Natural killer cell (primary cell): ENCODE data around the gene STK32A. TPM values are rescaled to one million over a fixed set of nuclear protein-coding genes. Genes with fewer than 3 reads are reported as not detected.
A peak's percentile ranks its signal among the peaks of the same experiment; 100 is the strongest.
"Not testable (repeated sequence)": the region's sequence is repeated elsewhere in the genome, so short reads cannot be mapped to it uniquely, and the experiment has no call there.

ENCODE experiments used
- ATAC-seq, 3 donors: fragments of 150-1000 bp in 2 of 3; fragments of 200-7000 bp in 1 of 3; cut with Tn5 transposase; 1 replicate in 1 of 3; 2 replicates in 2 of 3; pipeline ENCODE4 v1.10.0; 2021; ENCODE audit warnings: mild to moderate bottlenecking in 2 of 3, moderate library complexity in 2 of 3
- DNase-seq, 2 donors: peaks; one replicate each; pipeline versions ENCODE4 v3.0.0 to v3.0.0-alpha.2; 2013 to 2021; ENCODE audit warnings: mixed read lengths in 1 of 2
- H3K27ac ChIP-seq: one replicate; pipeline ENCODE4 v1.5.1; 2013; ENCODE audit warnings: mild to moderate bottlenecking, low read length
- H3K27me3 ChIP-seq: one replicate; pipeline ENCODE4 v1.6.1; 2013; ENCODE audit warnings: low read length; ENCODE audit not compliant: control insufficient read depth, insufficient read depth
- H3K36me3 ChIP-seq: one replicate; pipeline ENCODE4 v1.6.1; 2013; ENCODE audit warnings: low read length; ENCODE audit not compliant: control insufficient read depth, insufficient read depth
- H3K4me1 ChIP-seq: one replicate; pipeline ENCODE4 v1.6.1; 2013; ENCODE audit warnings: low read length; ENCODE audit not compliant: control insufficient read depth, insufficient read depth
- H3K4me3 ChIP-seq: one replicate; pipeline ENCODE4 v1.5.1; 2013; ENCODE audit warnings: low read length
- H3K9me3 ChIP-seq: one replicate; pipeline ENCODE4 v1.6.1; 2013; ENCODE audit warnings: low read length; ENCODE audit not compliant: control insufficient read depth, insufficient read depth
- H3K27ac Mint-ChIP-seq, 2 donors: one replicate each; pipeline ENCODE4 v1.8.0; 2022; ENCODE audit warnings: mild to moderate bottlenecking in 2 of 2, mixed read lengths in 2 of 2, moderate library complexity in 1 of 2
- H3K27me3 Mint-ChIP-seq, 2 donors: one replicate each; pipeline ENCODE4 v1.8.0; 2022; ENCODE audit warnings: low read depth in 2 of 2, mixed read lengths in 2 of 2
- H3K36me3 Mint-ChIP-seq: one replicate; pipeline ENCODE4 v1.8.0; 2022; ENCODE audit warnings: mixed read lengths
- H3K4me1 Mint-ChIP-seq, 2 donors: one replicate each; pipeline ENCODE4 v1.8.0; 2022; ENCODE audit warnings: mixed read lengths in 2 of 2
- H3K4me3 Mint-ChIP-seq: one replicate; pipeline ENCODE4 v1.8.0; 2022; ENCODE audit warnings: mild to moderate bottlenecking, moderate library complexity, mixed read lengths
- H3K9me3 Mint-ChIP-seq, 2 donors: one replicate each; pipeline ENCODE4 v1.8.0; 2022; ENCODE audit warnings: mixed read lengths in 2 of 2
- WGBS: methylation state at CpG from one replicate; pipeline ENCODE4 v1.1.7; 2013; ENCODE audit warnings: missing lambda C conversion rate; ENCODE audit not compliant: insufficient coverage; 5-methylcytosine and 5-hydroxymethylcytosine counted together
- intact Hi-C: fragments of 100-400 bp; cut with micrococcal nuclease; formaldehyde crosslinking; loops from one replicate; pipeline ENCODE4 v1.14.2; 2022
- total RNA-seq, 4 donors: library from RNA; stranded (reverse); fragments of 120-200 nt in 1 of 4; gene quantifications; one replicate each; pipeline versions ENCODE4 v1.2.3 to v1.2.4, GENCODE V29; 2013 to 2022
- TF ChIP-seq, protein P1 (sequence below): fragments of 200-600 bp; IDR thresholded peaks from one replicate; pipeline ENCODE4 v1.8.0; 2022; ENCODE audit warnings: antibody characterized with exemption

The STK32A gene
- total RNA-seq, 3 donors from 2014 or later (not counting 1 experiment from before 2014, with no cell fraction given): not detected

DNA sequence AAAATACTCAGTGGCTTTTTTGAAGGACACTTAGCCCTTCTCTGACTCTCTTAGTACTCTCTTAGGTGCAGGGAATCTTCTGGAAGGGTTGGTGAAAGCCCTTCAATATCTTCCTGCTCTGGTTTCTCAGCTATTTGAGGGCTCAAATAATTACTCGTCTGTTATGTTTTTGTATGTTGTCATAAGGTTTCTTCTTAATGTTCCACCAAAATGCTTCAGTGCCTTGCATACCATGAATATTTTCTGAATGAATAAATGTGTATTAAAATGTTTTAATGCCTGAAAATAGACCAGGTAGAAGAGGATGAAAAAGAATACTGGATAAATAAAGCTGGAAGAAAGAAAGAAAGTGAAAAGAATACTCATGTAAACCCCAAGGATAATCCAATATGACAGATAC, 124.3 kb downstream of the STK32A start:
- no peak overlapping the region for H3K27ac ChIP-seq
- intact Hi-C loops: no loop called here
- Mint-ChIP-seq H3K36me3 (no peaks in the 10 kb centered on the region), H3K4me3 (no peak overlapping the region), H3K27ac (no peak overlapping the region), H3K27me3 (no peaks in the 10 kb centered on the region), H3K4me1 (no peaks in the 10 kb centered on the region), H3K9me3 (peaks cover 0 to under 1% of the 10 kb centered on the region in 2 donors)
- no peak for DNase-seq
- TF ChIP-seq, protein P1, sequence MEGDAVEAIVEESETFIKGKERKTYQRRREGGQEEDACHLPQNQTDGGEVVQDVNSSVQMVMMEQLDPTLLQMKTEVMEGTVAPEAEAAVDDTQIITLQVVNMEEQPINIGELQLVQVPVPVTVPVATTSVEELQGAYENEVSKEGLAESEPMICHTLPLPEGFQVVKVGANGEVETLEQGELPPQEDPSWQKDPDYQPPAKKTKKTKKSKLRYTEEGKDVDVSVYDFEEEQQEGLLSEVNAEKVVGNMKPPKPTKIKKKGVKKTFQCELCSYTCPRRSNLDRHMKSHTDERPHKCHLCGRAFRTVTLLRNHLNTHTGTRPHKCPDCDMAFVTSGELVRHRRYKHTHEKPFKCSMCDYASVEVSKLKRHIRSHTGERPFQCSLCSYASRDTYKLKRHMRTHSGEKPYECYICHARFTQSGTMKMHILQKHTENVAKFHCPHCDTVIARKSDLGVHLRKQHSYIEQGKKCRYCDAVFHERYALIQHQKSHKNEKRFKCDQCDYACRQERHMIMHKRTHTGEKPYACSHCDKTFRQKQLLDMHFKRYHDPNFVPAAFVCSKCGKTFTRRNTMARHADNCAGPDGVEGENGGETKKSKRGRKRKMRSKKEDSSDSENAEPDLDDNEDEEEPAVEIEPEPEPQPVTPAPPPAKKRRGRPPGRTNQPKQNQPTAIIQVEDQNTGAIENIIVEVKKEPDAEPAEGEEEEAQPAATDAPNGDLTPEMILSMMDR: no peak
- no peak for ATAC-seq
- no peaks in the 10 kb centered on the region for H3K27me3 ChIP-seq
- H3K4me1 ChIP-seq: no peaks in the 10 kb centered on the region
- no peak overlapping the region for H3K4me3 ChIP-seq
- no peaks in the 10 kb centered on the region for H3K36me3 ChIP-seq
- WGBS: 71% methylated on average over 1 of the region's 1 CpG
- H3K9me3 ChIP-seq: no peaks in the 10 kb centered on the region

- no peak for DNase-seq
- TF ChIP-seq, protein P1: no peak
- no peak for ATAC-seq
- no peaks in the 10 kb centered on the region for H3K9me3 ChIP-seq
- Mint-ChIP-seq H3K27me3 (no peaks in the 10 kb centered on the region), H3K36me3 (no peaks in the 10 kb centered on the region), H3K9me3 (peaks cover 0 to 2% of the 10 kb centered on the region in 2 donors), H3K4me1 (no peaks in the 10 kb centered on the region), H3K4me3 (no peak overlapping the region), H3K27ac (no peak overlapping the region)
- H3K4me3 ChIP-seq: no peak overlapping the region
- intact Hi-C loops: no loop called here
- no peaks in the 10 kb centered on the region for H3K4me1 ChIP-seq
- no peak overlapping the region for H3K27ac ChIP-seq
- H3K36me3 ChIP-seq: no peaks in the 10 kb centered on the region
- 89% methylated on average over 2 of the region's 2 CpGs for WGBS
- no peaks in the 10 kb centered on the region for H3K27me3 ChIP-seq
Observed at GRCh38 chr5:147359581-147359980, 124.8 kb downstream of the STK32A start.

DNA sequence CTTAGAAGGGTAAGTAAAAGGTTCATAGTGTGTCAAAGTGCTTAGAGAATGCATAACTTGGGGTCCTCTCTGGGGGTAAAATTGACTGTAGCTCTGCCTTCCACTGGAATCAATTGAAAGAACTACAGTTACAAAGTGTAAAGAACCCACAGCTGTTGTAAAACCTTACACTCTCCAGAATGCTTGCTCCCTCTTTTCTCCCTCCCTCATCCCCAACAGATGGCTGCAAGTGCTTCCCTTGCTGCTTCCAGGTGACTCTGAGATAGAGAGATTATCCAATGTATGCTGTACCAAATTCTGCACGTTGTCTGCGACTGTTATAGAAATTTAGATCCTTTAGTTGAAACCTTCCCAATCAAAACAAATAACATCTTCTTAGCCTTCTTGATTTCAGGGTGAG, 126.0 kb downstream of the STK32A start:
- Histone ChIP-seq H3K4me1 (no peaks in the 10 kb centered on the region), H3K4me3 (no peak overlapping the region), H3K27ac (no peak overlapping the region), H3K9me3 (no peaks in the 10 kb centered on the region), H3K27me3 (no peaks in the 10 kb centered on the region), H3K36me3 (no peaks in the 10 kb centered on the region)
- H3K27ac Mint-ChIP-seq: no peak overlapping the region
- peaks cover 0 to 5% of the 10 kb centered on the region in 2 donors for H3K27me3 Mint-ChIP-seq
- H3K4me1 Mint-ChIP-seq: no peaks in the 10 kb centered on the region
- H3K4me3 Mint-ChIP-seq: no peak overlapping the region
- intact Hi-C loops: no loop called here
- 88% methylated on average over 2 of the region's 2 CpGs for WGBS
- ATAC-seq (no peak), DNase-seq (no peak)
- no peaks in the 10 kb centered on the region for H3K36me3 Mint-ChIP-seq
- TF ChIP-seq, protein P1: no peak
- peaks cover 0 to 2% of the 10 kb centered on the region in 2 donors for H3K9me3 Mint-ChIP-seq

DNA sequence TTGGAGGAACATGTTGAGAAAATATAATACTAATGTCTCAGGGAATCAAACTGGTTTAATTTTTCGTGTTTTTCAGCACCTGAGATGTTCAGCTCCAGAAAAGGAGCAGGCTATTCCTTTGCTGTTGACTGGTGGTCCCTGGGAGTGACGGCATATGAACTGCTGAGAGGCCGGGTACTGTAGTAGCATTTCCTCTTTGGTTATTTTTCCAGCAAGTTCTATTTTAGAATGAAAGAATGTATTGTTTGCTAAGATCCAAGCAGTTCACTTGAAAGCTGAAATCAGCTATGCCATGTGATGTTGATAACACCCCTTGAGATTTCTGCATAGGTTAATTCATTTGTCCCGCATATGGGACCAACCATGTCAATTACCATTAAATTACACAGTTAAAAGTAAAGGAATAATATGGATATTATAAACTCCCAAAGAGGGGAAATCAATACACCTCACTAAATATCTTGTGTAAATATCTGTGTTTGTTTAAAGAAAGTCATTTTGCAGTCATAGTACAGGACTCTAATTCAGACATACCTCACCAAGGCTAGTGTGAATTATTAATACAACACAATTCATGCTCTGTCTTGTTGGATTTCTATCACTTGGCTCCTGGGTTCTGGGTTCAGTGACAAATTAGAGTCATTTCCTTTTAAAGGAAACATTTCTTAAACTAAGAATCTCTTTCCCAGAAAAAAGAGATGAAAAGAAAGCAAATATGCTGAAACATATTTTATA, 126.8 kb downstream of the STK32A start:
- Histone ChIP-seq H3K4me1 (no peaks in the 10 kb centered on the region), H3K27ac (no peak overlapping the region), H3K36me3 (no peaks in the 10 kb centered on the region), H3K27me3 (no peaks in the 10 kb centered on the region), H3K4me3 (no peak overlapping the region), H3K9me3 (no peaks in the 10 kb centered on the region)
- ATAC-seq (no peak), DNase-seq (no peak)
- no peaks in the 10 kb centered on the region for H3K36me3 Mint-ChIP-seq
- 63% methylated on average over 3 of the region's 4 CpGs for WGBS
- TF ChIP-seq, protein P1: peak; percentile 7
- no peaks in the 10 kb centered on the region for H3K4me1 Mint-ChIP-seq
- peaks cover 0 to 2% of the 10 kb centered on the region in 2 donors for H3K9me3 Mint-ChIP-seq
- H3K4me3 Mint-ChIP-seq: no peak overlapping the region
- H3K27me3 Mint-ChIP-seq: peaks cover 0 to 5% of the 10 kb centered on the region in 2 donors
- H3K27ac Mint-ChIP-seq: no peak overlapping the region
- intact Hi-C loops: no loop called here

GRCh38 chr5:147367381-147367780, 132.6 kb downstream of the STK32A start:
- H3K27me3 Mint-ChIP-seq, H3K4me3 Mint-ChIP-seq, H3K4me1 ChIP-seq, H3K36me3 Mint-ChIP-seq, intact Hi-C loops, H3K36me3 ChIP-seq, H3K27ac ChIP-seq, H3K9me3 Mint-ChIP-seq, DNase-seq, H3K4me1 Mint-ChIP-seq, H3K4me3 ChIP-seq, H3K27me3 ChIP-seq, H3K27ac Mint-ChIP-seq, ATAC-seq, H3K9me3 ChIP-seq: not testable (repeated sequence)
- 89% methylated on average over 6 of the region's 6 CpGs for WGBS
